Measurements from ENCODE around the gene URB2. TPM values are rescaled to one million over a fixed set of nuclear protein-coding genes. Genes with fewer than 3 reads are reported as not detected.

URB2 gene
- total and polyA plus RNA-seq, 10 of the 15 experiments (the other 5 are each of a cell fraction or from before 2014, with no cell fraction given) = 2.7 to 24.0 (median 16.9) TPM

GRCh38 chr1:229651546-229651945, 25.5 kb downstream of the URB2 start:
- WGBS (ENCODE audit: insufficient coverage, insufficient replicate concordance, low lambda C conversion rate, missing lambda C conversion rate) = 92% methylated on average over 3 of the region's 3 CpGs
- H3K9me3 ChIP-seq (replicated peaks; ENCODE audit: control insufficient read depth, insufficient read depth, low read length) = no peaks in the 10 kb centered on the region
- no peak overlapping the region for H3K4me3 ChIP-seq
- H2AFZ ChIP-seq (ENCODE audit: control insufficient read depth, low read depth, low read length) = no peak overlapping the region
- TF ChIP-seq ZZZ3 (IDR thresholded peaks at IDR 0.05; ENCODE audit: control insufficient read depth, insufficient read length, low read depth) (no peak), ASH2L (IDR thresholded peaks at IDR 0.05; ENCODE audit: borderline replicate concordance, low read depth) (no peak), RCOR1 (conservative IDR thresholded peaks at IDR 0.05; ENCODE audit: low read depth, low read length) (no peak), CREM (IDR thresholded peaks at IDR 0.05; ENCODE audit: low read depth) (no peak), LARP7 (IDR thresholded peaks at IDR 0.05) (no peak), NFIC (IDR thresholded peaks at IDR 0.05; ENCODE audit: low read depth, low read length) (no peak), TAF1 (IDR thresholded peaks at IDR 0.05; ENCODE audit: borderline replicate concordance, low read depth, low read length) (no peak), RFX5 (IDR thresholded peaks at IDR 0.05; ENCODE audit: low read depth, low read length) (no peak), ATF2 (IDR thresholded peaks at IDR 0.05; ENCODE audit: low read length) (no peak), CBX5 (IDR thresholded peaks at IDR 0.05; ENCODE audit: low read depth) (no peak), TARDBP (IDR thresholded peaks at IDR 0.05; ENCODE audit: borderline replicate concordance) (no peak), REST (IDR thresholded peaks at IDR 0.05; ENCODE audit: low read depth, low read length) (no peak), SREBF2 (IDR thresholded peaks at IDR 0.05; ENCODE audit: low read length) (no peak)
- TF ChIP-seq, protein P1, sequence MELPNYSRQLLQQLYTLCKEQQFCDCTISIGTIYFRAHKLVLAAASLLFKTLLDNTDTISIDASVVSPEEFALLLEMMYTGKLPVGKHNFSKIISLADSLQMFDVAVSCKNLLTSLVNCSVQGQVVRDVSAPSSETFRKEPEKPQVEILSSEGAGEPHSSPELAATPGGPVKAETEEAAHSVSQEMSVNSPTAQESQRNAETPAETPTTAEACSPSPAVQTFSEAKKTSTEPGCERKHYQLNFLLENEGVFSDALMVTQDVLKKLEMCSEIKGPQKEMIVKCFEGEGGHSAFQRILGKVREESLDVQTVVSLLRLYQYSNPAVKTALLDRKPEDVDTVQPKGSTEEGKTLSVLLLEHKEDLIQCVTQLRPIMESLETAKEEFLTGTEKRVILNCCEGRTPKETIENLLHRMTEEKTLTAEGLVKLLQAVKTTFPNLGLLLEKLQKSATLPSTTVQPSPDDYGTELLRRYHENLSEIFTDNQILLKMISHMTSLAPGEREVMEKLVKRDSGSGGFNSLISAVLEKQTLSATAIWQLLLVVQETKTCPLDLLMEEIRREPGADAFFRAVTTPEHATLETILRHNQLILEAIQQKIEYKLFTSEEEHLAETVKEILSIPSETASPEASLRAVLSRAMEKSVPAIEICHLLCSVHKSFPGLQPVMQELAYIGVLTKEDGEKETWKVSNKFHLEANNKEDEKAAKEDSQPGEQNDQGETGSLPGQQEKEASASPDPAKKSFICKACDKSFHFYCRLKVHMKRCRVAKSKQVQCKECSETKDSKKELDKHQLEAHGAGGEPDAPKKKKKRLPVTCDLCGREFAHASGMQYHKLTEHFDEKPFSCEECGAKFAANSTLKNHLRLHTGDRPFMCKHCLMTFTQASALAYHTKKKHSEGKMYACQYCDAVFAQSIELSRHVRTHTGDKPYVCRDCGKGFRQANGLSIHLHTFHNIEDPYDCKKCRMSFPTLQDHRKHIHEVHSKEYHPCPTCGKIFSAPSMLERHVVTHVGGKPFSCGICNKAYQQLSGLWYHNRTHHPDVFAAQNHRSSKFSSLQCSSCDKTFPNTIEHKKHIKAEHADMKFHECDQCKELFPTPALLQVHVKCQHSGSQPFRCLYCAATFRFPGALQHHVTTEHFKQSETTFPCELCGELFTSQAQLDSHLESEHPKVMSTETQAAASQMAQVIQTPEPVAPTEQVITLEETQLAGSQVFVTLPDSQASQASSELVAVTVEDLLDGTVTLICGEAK (IDR thresholded peaks at IDR 0.05; ENCODE audit: borderline replicate concordance) = no peak
- intact Hi-C loops (cut with micrococcal nuclease; ENCODE audit: unreplicated experiment) = no loop called here
- no peak for DNase-seq (ENCODE audit: low read depth, low spot score)
- no peaks in the 10 kb centered on the region for H4K20me1 ChIP-seq (ENCODE audit: control insufficient read depth, insufficient read depth)
- no peaks in the 10 kb centered on the region for H3K27me3 ChIP-seq (replicated peaks in 1 of 2; ENCODE audit: control insufficient read depth in 2 of 2, insufficient read depth in 2 of 2, low read length in 1 of 2)
- peaks cover 17 to 52% of the 10 kb centered on the region in 2 experiments for H3K36me3 ChIP-seq (ENCODE audit: control insufficient read depth in 2 of 2, insufficient read depth in 2 of 2, low read length in 1 of 2)
- no peak overlapping the region for H3K4me2 ChIP-seq (ENCODE audit: control insufficient read depth, insufficient read depth)
- H3K79me2 ChIP-seq (ENCODE audit: control insufficient read depth, insufficient read depth, low read length) = no peaks in the 10 kb centered on the region
- BruUV-seq (replicated peaks) = no TSS peak
- ATAC-seq = no peak
- RAD21 ChIA-PET (ENCODE audit: unreplicated experiment) = no interaction called here
- POLR2A ChIA-PET = no interaction called here
- H3K27ac ChIP-seq (ENCODE audit: control insufficient read depth, insufficient read depth) = no peak overlapping the region
- H3K4me1 ChIP-seq (ENCODE audit: control insufficient read depth, insufficient read depth, low read length) = no peaks in the 10 kb centered on the region
- no peak for FAIRE-seq
- in situ Hi-C loops (cut with MboI) = no loop called here
- CTCF ChIA-PET = interaction anchor here (1.0 to 2.0 kb wide), 2 partner anchors 8 to 10 kb away, joined by 3 to 9 read pairs; no protein-coding TSS in a partner anchor
- SMC1A ChIA-PET (ENCODE audit: uncharacterized antibody, unreplicated experiment) = interaction anchor here (1.0 to 1.2 kb wide), 2 partner anchors 28 to 653 kb away, joined by 3 read pairs; no protein-coding TSS in a partner anchor
- no peak overlapping the region for H3K9ac ChIP-seq (ENCODE audit: control insufficient read depth, insufficient read depth, low read length)

Data from GM12878 (cell line).